Esophagus muscularis mucosa (tissue), 4 donors: Measurements from ENCODE around the gene SFXN3. TPM values are rescaled to one million over a fixed set of nuclear protein-coding genes. Genes with fewer than 3 reads are reported as not detected.

Experiments
- DNase-seq: peaks from one replicate; pipeline ENCODE4 v3.0.0-alpha.2; 2017; ENCODE audit errors: extremely low spot score
- H3K27ac ChIP-seq, 4 donors: fragments of 200-600 bp; sonication (generic); replicated peaks in 1 of 4; 1 replicate in 3 of 4; 2 replicates in 1 of 4; pipeline ENCODE4 v1.5.1; 2016 to 2019; ENCODE audit warnings: mild to moderate bottlenecking in 1 of 4
- H3K27me3 ChIP-seq, 4 donors: fragments of 200-600 bp; sonication (generic); one replicate each; pipeline versions ENCODE4 v1.5.1 to v1.6.0; 2016 to 2019
- H3K36me3 ChIP-seq, 4 donors: fragments of 200-600 bp; sonication (generic); one replicate each; pipeline ENCODE4 v1.5.1; 2016 to 2019
- H3K4me1 ChIP-seq, 4 donors: fragments of 200-600 bp; sonication (generic); one replicate each; pipeline ENCODE4 v1.5.1; 2016 to 2019
- H3K4me3 ChIP-seq, 4 donors: fragments of 200-600 bp; sonication (generic); 1 replicate in 2 of 4; 2 replicates in 2 of 4; pipeline ENCODE4 v1.5.1; 2016 to 2019; ENCODE audit warnings: mild to moderate bottlenecking in 4 of 4, moderate library complexity in 1 of 4
- H3K9me3 ChIP-seq, 4 donors: fragments of 200-600 bp; sonication (generic); 1 replicate in 3 of 4; 2 replicates in 1 of 4; pipeline ENCODE4 v1.5.1; 2016 to 2019
- EP300 ChIP-seq: sonication (generic); formaldehyde crosslinking; IDR thresholded peaks from one replicate; pipeline ENCODE4 v1.6.1; 2017; ENCODE audit warnings: antibody characterized with exemption
- POLR2A ChIP-seq: fragments of 450-650 bp; IDR thresholded peaks from one replicate; pipeline ENCODE4 v1.6.1; 2017; ENCODE audit warnings: antibody characterized with exemption, moderate library complexity, mild to moderate bottlenecking, low read depth
- POLR2AphosphoS5 ChIP-seq, 2 donors: sonication (generic); formaldehyde crosslinking; IDR thresholded peaks; one replicate each; pipeline ENCODE4 v1.6.1; 2017; ENCODE audit warnings: antibody characterized with exemption in 2 of 2
- WGBS: methylation state at CpG from one replicate; pipeline ENCODE4 v1.1.5; 2018; 5-methylcytosine and 5-hydroxymethylcytosine counted together
- intact Hi-C: fragments of 100-400 bp; cut with DNase I; formaldehyde crosslinking; loops from one replicate; pipeline ENCODE4 v1.15.1; 2023
- total RNA-seq, 4 donors: library from RNA; depleted of rRNA; stranded (reverse); fragments of >200 nt; gene quantifications; one replicate each; pipeline versions ENCODE4 v1.1.0 to v1.2.1, GENCODE V29; 2016
- TF ChIP-seq, protein P1 (sequence below), 3 experiments: fragments of 200-600 bp in 2 of 3; fragments of 450-650 bp in 1 of 3; sonication (generic) in 2 of 3; IDR thresholded peaks; one replicate each; pipeline ENCODE4 v1.5.1; 2017 to 2019; ENCODE audit warnings: antibody characterized with exemption in 3 of 3, mild to moderate bottlenecking in 2 of 3, moderate library complexity in 1 of 3

SFXN3 gene
- total RNA-seq, 4 donors from 2014 or later, result 40.9 to 95.5 (median 76.1) TPM

DNA sequence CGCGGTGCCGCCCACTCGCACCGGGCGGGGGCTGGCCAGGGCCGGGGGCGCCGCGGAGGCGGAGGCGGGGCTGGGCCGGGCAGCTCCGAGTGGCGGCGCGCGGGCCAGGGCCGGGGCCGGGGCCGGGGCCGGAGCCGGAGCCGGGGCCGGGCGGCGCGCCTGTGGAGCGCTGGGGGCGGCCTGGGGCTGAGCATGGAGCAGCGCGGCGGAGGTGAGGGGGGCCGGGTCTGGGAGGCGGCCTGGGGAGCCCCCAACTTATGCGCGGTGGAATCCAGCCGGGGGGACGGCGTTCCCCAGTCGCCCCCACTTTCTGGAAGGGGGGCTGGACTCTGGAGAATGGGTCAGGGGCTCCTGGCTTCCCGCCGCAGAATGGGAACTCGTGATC lies 31.3 kb upstream of the SFXN3 start, which contains the start of gene LZTS2:
TSS of gene LZTS2 (plus strand) at position 67 of the 385 bp plus-strand sequence. CDS start 2,731 bp downstream, outside the sequence.
- no peak for TF ChIP-seq POLR2AphosphoS5 (IDR thresholded peaks at IDR 0.05)

DNA sequence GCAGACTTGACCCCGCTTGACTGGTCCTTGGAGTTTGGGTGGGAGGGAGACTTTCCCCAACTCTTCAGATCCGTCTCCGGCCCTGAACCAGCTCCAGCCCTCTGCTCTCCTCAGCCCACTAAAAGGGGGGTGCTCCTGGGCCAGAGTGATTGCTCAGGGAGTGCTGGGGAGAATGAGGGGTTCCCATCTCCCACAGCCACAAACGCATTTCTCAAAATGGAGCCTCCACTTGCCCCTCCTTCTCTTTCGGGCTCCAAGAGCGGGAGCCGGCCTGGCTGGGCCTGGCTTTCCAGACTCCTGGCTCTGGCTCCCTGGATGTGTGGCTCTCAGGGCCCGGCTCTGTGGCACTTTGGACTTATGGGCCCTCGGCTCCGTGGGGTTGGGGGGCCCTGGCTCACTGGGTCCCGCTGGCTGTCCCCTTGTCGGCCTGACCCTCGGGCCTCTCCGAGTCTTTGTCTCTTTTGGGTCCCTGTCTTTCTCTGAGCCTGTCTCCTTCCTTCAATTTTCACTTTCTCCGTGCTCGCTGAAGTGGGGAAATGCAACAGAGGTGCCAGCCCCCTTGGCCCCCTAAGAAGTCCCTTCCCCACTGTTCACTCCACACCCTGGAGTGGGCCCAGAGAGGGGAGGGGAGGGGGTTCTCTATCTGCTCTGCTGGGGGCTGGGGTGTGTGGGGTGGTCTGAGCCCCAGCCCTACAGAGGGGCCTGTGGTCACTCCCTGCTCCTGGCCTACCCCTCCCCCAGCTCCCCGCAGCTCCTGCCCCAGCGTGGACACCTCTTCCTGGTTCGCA lies 30.7 kb upstream of the SFXN3 start:
- TF ChIP-seq POLR2A (no peak), EP300 (no peak), POLR2AphosphoS5 (IDR thresholded peaks at IDR 0.05) (no peak)
- TF ChIP-seq, protein P1, sequence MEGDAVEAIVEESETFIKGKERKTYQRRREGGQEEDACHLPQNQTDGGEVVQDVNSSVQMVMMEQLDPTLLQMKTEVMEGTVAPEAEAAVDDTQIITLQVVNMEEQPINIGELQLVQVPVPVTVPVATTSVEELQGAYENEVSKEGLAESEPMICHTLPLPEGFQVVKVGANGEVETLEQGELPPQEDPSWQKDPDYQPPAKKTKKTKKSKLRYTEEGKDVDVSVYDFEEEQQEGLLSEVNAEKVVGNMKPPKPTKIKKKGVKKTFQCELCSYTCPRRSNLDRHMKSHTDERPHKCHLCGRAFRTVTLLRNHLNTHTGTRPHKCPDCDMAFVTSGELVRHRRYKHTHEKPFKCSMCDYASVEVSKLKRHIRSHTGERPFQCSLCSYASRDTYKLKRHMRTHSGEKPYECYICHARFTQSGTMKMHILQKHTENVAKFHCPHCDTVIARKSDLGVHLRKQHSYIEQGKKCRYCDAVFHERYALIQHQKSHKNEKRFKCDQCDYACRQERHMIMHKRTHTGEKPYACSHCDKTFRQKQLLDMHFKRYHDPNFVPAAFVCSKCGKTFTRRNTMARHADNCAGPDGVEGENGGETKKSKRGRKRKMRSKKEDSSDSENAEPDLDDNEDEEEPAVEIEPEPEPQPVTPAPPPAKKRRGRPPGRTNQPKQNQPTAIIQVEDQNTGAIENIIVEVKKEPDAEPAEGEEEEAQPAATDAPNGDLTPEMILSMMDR (IDR thresholded peaks at IDR 0.05), result no peak
- Histone ChIP-seq H3K4me1 (peaks cover 50 to 81% (median 70%) of the 10 kb centered on the region in 4 donors), H3K9me3 (no peaks in the 10 kb centered on the region), H3K4me3 (peak overlapping the region; percentile 79 to 93 (median 84)), H3K27ac (peak overlapping the region; percentile 98 to 100 (median 100)), H3K36me3 (peaks cover 9 to 31% (median 28%) of the 10 kb centered on the region in 4 donors), H3K27me3 (no peaks in the 10 kb centered on the region)
- intact Hi-C loops, result no loop called here
- DNase-seq, result no peak
- under 1% methylated on average over 14 of the region's 19 CpGs for WGBS

More for the DNA sequence above, 31.3 kb upstream of the SFXN3 start, which contains the start of gene LZTS2:
- peak within 1 kb of the TSS; percentile 79 to 93 (median 84) for H3K4me3 ChIP-seq
- H3K4me1 ChIP-seq, result peaks cover 48 to 75% (median 67%) of the 10 kb centered on the region in 4 donors
- H3K27ac ChIP-seq, result peak within 1 kb of the TSS; percentile 98 to 100 (median 100)
- no peak for DNase-seq
- 0% methylated on average over 3 of the region's 44 CpGs for WGBS
- H3K36me3 ChIP-seq, result peaks cover 6 to 25% (median 22%) of the 10 kb centered on the region in 4 donors
- no peaks in the 10 kb centered on the region for H3K9me3 ChIP-seq
- no peaks in the 10 kb centered on the region for H3K27me3 ChIP-seq
- intact Hi-C loops, result no loop called here

DNA sequence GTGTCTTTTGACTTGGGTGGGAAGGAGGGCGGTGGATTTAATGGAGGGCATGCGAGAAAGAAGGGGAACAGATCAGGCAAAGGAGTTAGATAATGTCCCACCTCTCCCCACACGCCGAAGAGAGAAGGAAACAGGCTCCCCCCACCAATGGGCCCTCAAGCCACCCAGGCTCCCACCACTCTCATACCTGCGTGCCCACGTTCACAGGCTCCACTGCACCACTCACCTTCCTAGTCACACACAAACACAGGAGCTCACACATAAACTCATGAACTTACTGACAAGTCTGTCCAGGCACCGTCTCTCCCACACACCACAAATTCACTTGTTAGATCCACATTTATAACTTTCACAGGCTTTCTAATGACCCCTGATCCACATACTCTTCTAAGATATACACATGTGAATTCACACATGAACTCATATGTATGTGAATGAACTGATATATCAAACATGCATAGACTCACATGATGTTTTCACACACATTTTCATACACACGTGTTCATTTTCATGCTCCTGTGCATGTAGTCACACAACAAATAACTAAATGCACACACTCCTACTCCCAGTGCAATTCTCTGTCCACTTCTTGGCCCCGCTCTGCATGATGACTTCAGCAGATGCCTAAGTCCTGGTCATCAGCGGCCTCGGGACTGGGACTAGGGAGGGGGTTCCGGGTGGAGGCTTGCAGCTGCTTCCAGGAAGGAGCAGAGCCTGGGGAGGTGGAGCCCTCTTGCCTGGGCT lies 29.9 kb upstream of the SFXN3 start:
- intact Hi-C loops, result no loop called here
- Histone ChIP-seq H3K27ac (peak overlapping the region; percentile 98 to 100 (median 100)), H3K27me3 (no peaks in the 10 kb centered on the region), H3K9me3 (no peaks in the 10 kb centered on the region), H3K4me3 (peak overlapping the region; percentile 79 to 93 (median 84)), H3K4me1 (peaks cover 51 to 87% (median 73%) of the 10 kb centered on the region in 4 donors), H3K36me3 (peaks cover 16 to 39% (median 36%) of the 10 kb centered on the region in 4 donors)
- WGBS, result 13% methylated on average over 12 of the region's 12 CpGs
- no peak for TF ChIP-seq EP300
- peak; percentile 63 for TF ChIP-seq POLR2A
- TF ChIP-seq POLR2AphosphoS5 (IDR thresholded peaks at IDR 0.05), result peak; percentile 98 to 99
- TF ChIP-seq, protein P1 (IDR thresholded peaks at IDR 0.05), result peak in 1 of 3 experiments; percentile 21
- DNase-seq, result peak; percentile 97

DNA sequence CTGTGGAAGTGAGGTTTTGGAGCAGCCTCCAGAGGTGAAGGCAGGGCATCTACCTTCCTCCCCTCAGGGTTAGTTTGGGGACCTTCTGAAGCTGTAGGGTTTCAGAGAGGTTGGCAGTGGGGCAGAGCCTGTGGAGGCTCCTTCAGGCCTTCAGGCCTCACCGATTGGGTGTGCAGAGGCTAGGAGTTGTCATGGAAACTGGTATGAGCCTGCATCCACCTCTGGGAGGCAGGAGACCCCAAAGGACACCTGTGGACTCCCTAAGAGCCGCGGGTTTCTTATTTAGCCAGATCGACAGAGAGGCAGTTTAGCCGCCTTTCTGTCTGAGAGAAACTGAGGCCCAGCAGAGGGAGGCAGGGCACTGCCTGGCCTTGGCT lies 29.4 kb upstream of the SFXN3 start:
- H3K36me3 ChIP-seq, result peaks cover 16 to 44% (median 41%) of the 10 kb centered on the region in 4 donors
- TF ChIP-seq POLR2A (no peak), EP300 (no peak), POLR2AphosphoS5 (IDR thresholded peaks at IDR 0.05) (no peak)
- TF ChIP-seq, protein P1 (IDR thresholded peaks at IDR 0.05), result no peak
- peak overlapping the region; percentile 79 to 93 (median 84) for H3K4me3 ChIP-seq
- no peaks in the 10 kb centered on the region for H3K27me3 ChIP-seq
- peak overlapping the region; percentile 98 to 100 (median 100) for H3K27ac ChIP-seq
- WGBS, result 0% methylated on average over 3 of the region's 5 CpGs
- no peak for DNase-seq
- peaks cover 46 to 86% (median 71%) of the 10 kb centered on the region in 4 donors for H3K4me1 ChIP-seq
- H3K9me3 ChIP-seq, result no peaks in the 10 kb centered on the region
- intact Hi-C loops, result no loop called here

DNA sequence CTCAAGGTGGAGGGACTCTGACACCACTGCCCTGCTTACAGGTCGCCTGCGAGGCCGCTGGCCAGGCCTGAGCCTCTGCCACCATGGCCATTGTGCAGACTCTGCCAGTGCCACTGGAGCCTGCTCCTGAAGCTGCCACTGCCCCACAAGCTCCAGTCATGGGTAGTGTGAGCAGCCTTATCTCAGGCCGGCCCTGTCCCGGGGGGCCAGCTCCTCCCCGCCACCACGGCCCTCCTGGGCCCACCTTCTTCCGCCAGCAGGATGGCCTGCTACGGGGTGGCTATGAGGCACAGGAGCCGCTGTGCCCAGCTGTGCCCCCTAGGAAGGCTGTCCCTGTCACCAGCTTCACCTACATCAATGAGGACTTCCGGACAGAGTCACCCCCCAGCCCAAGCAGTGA lies 28.6 kb upstream of the SFXN3 start:
- H3K36me3 ChIP-seq, result peaks cover 16 to 52% (median 50%) of the 10 kb centered on the region in 4 donors
- H3K9me3 ChIP-seq, result no peaks in the 10 kb centered on the region
- no peak overlapping the region for H3K4me3 ChIP-seq
- TF ChIP-seq POLR2A, result no peak
- no peak for TF ChIP-seq POLR2AphosphoS5 (IDR thresholded peaks at IDR 0.05)
- no peak for TF ChIP-seq EP300
- TF ChIP-seq, protein P1 (IDR thresholded peaks at IDR 0.05), result no peak
- no peaks in the 10 kb centered on the region for H3K27me3 ChIP-seq
- 89% methylated on average over 8 of the region's 11 CpGs for WGBS
- H3K27ac ChIP-seq, result peak overlapping the region; percentile 98 to 100 (median 100)
- peaks cover 50 to 88% (median 74%) of the 10 kb centered on the region in 4 donors for H3K4me1 ChIP-seq
- DNase-seq, result no peak
- intact Hi-C loops, result no loop called here
